Endothelial cell (in vitro differentiated cells): ENCODE results near the gene PIK3CB. TPM values are rescaled to one million over a fixed set of nuclear protein-coding genes. Genes with fewer than 3 reads are reported as not detected.

Experiments used
- DNase-seq: peaks from one replicate; pipeline ENCODE4 v3.0.0; 2021; ENCODE audit warnings: low spot score
- H3K27ac Mint-ChIP-seq: one replicate; pipeline ENCODE4 v1.8.0; 2021; ENCODE audit warnings: mixed read lengths, inconsistent platforms; ENCODE audit not compliant: unreplicated experiment
- H3K27me3 Mint-ChIP-seq: one replicate; pipeline ENCODE4 v1.8.0; 2021; ENCODE audit warnings: mild to moderate bottlenecking, moderate library complexity, mixed read lengths, inconsistent platforms; ENCODE audit not compliant: unreplicated experiment
- H3K36me3 Mint-ChIP-seq: one replicate; pipeline ENCODE4 v1.8.0; 2021; ENCODE audit warnings: mild to moderate bottlenecking, low read depth, mixed read lengths, inconsistent platforms; ENCODE audit not compliant: unreplicated experiment
- H3K4me1 Mint-ChIP-seq: one replicate; pipeline ENCODE4 v1.8.0; 2021; ENCODE audit warnings: mild to moderate bottlenecking, mixed read lengths, inconsistent platforms; ENCODE audit not compliant: unreplicated experiment
- H3K4me3 Mint-ChIP-seq: one replicate; pipeline ENCODE4 v1.8.0; 2021; ENCODE audit warnings: mild to moderate bottlenecking, mixed read lengths, inconsistent platforms; ENCODE audit not compliant: unreplicated experiment
- H3K9me3 Mint-ChIP-seq: one replicate; pipeline ENCODE4 v1.8.0; 2021; ENCODE audit warnings: mixed read lengths, inconsistent platforms; ENCODE audit not compliant: unreplicated experiment
- total RNA-seq: library from RNA; stranded (reverse); fragmentation: NEBNext Ultra II Directional; extraction: Animal tissue kit (Norgen Biotek cat#: 25700); gene quantifications from one replicate; pipeline ENCODE4 v1.2.1, GENCODE V29; 2021; ENCODE audit not compliant: unreplicated experiment
- TF ChIP-seq, protein P1 (sequence below): fragments of 200-600 bp; sonication (generic); IDR thresholded peaks from one replicate; pipeline ENCODE4 v1.5.0; 2021; ENCODE audit warnings: antibody characterized with exemption; ENCODE audit not compliant: unreplicated experiment

PIK3CB gene
- total RNA-seq, 1 donor from 2014 or later: 14.2 TPM

DNA sequence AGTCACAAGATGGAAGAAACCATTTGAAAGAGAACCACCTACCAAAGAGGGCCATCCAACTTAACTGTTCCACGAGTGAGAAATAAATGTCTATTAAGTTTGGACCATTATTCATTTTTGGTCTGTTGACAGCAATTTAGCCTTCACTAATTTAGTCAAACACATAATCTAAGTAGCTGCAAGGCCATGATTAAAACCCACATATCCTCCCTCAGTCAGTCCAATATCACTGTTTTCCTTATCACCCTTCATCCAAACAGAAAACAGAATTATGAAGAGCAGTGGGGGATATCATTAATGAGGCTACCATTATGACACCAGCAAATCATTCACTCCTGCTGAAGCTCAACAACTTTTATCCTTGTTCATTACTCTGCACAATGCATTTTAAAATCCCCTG, 52.0 kb downstream of the PIK3CB start:
- Mint-ChIP-seq H3K9me3 (no peaks in the 10 kb centered on the region), H3K27me3 (peaks cover 2% of the 10 kb centered on the region), H3K4me1 (peaks cover 7% of the 10 kb centered on the region), H3K36me3 (no peaks in the 10 kb centered on the region), H3K4me3 (no peak overlapping the region), H3K27ac (no peak overlapping the region)
- TF ChIP-seq, protein P1, sequence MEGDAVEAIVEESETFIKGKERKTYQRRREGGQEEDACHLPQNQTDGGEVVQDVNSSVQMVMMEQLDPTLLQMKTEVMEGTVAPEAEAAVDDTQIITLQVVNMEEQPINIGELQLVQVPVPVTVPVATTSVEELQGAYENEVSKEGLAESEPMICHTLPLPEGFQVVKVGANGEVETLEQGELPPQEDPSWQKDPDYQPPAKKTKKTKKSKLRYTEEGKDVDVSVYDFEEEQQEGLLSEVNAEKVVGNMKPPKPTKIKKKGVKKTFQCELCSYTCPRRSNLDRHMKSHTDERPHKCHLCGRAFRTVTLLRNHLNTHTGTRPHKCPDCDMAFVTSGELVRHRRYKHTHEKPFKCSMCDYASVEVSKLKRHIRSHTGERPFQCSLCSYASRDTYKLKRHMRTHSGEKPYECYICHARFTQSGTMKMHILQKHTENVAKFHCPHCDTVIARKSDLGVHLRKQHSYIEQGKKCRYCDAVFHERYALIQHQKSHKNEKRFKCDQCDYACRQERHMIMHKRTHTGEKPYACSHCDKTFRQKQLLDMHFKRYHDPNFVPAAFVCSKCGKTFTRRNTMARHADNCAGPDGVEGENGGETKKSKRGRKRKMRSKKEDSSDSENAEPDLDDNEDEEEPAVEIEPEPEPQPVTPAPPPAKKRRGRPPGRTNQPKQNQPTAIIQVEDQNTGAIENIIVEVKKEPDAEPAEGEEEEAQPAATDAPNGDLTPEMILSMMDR: no peak
- no peak for DNase-seq

DNA sequence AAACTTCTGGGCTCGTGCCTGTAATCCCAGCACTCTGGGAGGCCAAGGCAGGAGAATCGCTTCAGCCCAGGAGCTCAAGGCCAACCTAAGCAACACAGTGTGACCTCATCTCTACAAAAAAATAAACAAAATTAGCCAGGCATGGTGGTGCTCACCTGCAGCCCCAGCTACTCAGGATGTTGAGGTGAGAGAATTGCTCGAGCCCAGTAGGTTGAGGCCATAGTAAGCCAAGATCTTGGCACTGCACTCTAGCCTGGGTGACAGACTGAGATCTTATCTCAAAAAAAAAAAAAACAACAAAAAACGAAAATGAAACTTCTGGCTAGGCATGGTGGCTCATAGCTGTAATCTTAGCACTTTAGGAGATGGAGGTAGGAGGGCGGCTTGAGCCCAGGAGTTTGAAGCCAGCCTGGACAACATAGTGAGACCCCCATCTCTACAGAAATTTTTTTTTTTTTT, 53.7 kb downstream of the PIK3CB start:
- H3K36me3 Mint-ChIP-seq: no peaks in the 10 kb centered on the region
- H3K27me3 Mint-ChIP-seq: peaks cover 2% of the 10 kb centered on the region
- H3K27ac Mint-ChIP-seq: no peak overlapping the region
- H3K4me3 Mint-ChIP-seq: no peak overlapping the region
- TF ChIP-seq, protein P1: no peak
- DNase-seq: no peak
- H3K9me3 Mint-ChIP-seq: no peaks in the 10 kb centered on the region
- H3K4me1 Mint-ChIP-seq: peaks cover 7% of the 10 kb centered on the region

DNA sequence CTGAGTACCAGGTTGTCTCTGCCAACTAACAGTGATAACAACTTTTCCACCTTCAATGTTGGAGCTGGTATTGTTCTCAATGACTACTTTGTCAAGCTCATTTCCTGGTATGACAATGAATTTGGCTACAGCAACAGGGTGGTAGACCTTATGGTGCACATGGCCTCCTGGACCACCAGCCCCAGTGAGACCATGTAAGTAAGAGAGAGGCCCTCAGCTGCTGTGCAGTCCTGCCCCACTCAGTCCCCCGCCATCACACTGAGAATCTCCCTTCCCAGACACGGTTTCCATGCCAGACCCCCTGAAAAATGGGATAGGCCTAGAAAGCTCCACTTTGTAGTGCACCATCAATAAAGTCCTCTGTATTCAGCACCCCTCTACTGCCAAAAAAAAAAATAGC, 56.1 kb downstream of the PIK3CB start:
- Mint-ChIP-seq H3K27ac (no peak overlapping the region), H3K27me3 (peaks cover 2% of the 10 kb centered on the region), H3K4me3 (no peak overlapping the region), H3K4me1 (peaks cover 4% of the 10 kb centered on the region), H3K36me3 (no peaks in the 10 kb centered on the region), H3K9me3 (no peaks in the 10 kb centered on the region)
- DNase-seq: no peak
- TF ChIP-seq, protein P1: no peak

DNA sequence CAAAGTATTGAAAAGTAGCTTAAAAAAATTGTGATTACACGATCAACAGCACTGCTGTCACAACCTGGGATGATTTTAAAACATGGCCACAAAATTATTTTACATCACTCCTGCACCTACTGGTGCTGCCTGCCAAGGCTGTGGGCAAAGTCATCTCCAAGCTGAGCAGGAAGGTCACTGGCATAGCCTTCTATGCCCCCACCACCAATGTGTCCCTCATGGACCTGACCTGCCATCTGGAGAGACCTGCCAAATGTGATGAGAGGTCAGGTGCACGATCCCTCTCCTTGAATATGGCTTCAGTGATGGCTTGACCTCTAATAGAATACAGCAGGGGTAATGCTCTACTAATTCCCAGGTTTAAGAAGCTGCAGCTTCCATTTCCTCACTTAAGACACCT, 57.8 kb downstream of the PIK3CB start:
- H3K27me3 Mint-ChIP-seq: peaks cover 2% of the 10 kb centered on the region
- TF ChIP-seq, protein P1: no peak
- no peak overlapping the region for H3K27ac Mint-ChIP-seq
- no peak for DNase-seq
- H3K4me1 Mint-ChIP-seq: no peaks in the 10 kb centered on the region
- H3K9me3 Mint-ChIP-seq: no peaks in the 10 kb centered on the region
- no peak overlapping the region for H3K4me3 Mint-ChIP-seq
- H3K36me3 Mint-ChIP-seq: no peaks in the 10 kb centered on the region

DNA sequence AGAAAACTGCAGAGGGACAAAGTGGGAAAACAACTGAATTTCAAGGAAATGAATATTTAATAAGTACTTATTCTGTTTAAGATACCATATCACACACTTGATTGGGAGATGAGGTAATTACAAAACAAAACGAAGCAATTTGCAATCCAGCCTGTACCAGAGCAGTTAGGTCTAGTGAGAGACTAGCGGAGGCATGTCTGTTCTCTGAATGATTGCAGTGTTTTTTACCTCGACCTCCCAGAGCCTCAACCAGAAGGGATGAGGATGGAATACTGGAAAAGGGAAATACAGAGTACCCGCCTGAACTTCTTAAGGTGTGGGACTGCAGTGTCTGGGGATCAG, 59.5 kb downstream of the PIK3CB start:
- no peak for DNase-seq
- Mint-ChIP-seq H3K9me3 (no peaks in the 10 kb centered on the region), H3K27ac (no peak overlapping the region)

More for the DNA sequence above, 59.5 kb downstream of the PIK3CB start:
- Mint-ChIP-seq H3K36me3 (no peaks in the 10 kb centered on the region), H3K27me3 (peaks cover 2% of the 10 kb centered on the region), H3K4me3 (no peak overlapping the region), H3K4me1 (no peaks in the 10 kb centered on the region)
- TF ChIP-seq, protein P1: no peak
